SW 1271 (cell line): ENCODE results near the gene ZNF468.
A peak's percentile ranks its signal among the peaks of the same experiment; 100 is the strongest.
"Not testable (repeated sequence)": the region's sequence is repeated elsewhere in the genome, so short reads cannot be mapped to it uniquely, and the experiment has no call there.

Source experiments
- DNase-seq, 2 experiments: peaks; one replicate each; lab custom pipeline; 2025; lab: John Stamatoyannopoulos, UW

The ZNF468 gene

GRCh38 chr19:52825765-52826164 lies 31.7 kb downstream of the ZNF468 start:
- DNase-seq, result no peak

GRCh38 chr19:52823676-52824075 lies 33.7 kb downstream of the ZNF468 start:
- DNase-seq, result no peak

- DNase-seq, result peak in 1 of 2 experiments; percentile 33
These were observed 36.0 kb downstream of the ZNF468 start, which contains the start of gene ZNF28 for GRCh38 chr19:52821204-52821960. TSS of gene ZNF28 (minus strand) at chr19:52821633. CDS start at chr19:52817958, 3,675 bp downstream.

GRCh38 chr19:52820472-52821203 lies 36.8 kb downstream of the ZNF468 start:
- DNase-seq, result not testable (repeated sequence)

- no peak for DNase-seq
These were observed 47.6 kb downstream of the ZNF468 start for GRCh38 chr19:52809801-52810200.

- DNase-seq, result not testable (repeated sequence)
These were observed 57.3 kb downstream of the ZNF468 start for GRCh38 chr19:52799950-52800640.

- DNase-seq, result no peak
These were observed 68.0 kb downstream of the ZNF468 start for GRCh38 chr19:52789440-52789839.
